Esophagus squamous epithelium (tissue), 4 donors: Measurements from ENCODE around the gene ALPK1.

Source experiments
- CTCF ChIP-seq, 6 experiments: fragments of 450-650 bp in 4 of 6; fragments of 200-600 bp in 2 of 6; sonication (generic) in 2 of 6; IDR thresholded peaks; one replicate each; pipeline ENCODE4 v1.5.1; 2016 to 2019; ENCODE audit warnings: antibody characterized with exemption in 6 of 6, mild to moderate bottlenecking in 4 of 6, moderate library complexity in 4 of 6
- POLR2A ChIP-seq, 4 donors: fragments of 450-650 bp; IDR thresholded peaks; one replicate each; pipeline ENCODE4 v1.6.1; 2017; ENCODE audit warnings: antibody characterized with exemption in 4 of 4, mild to moderate bottlenecking in 4 of 4, moderate library complexity in 3 of 4

- TF ChIP-seq CTCF (IDR thresholded peaks at IDR 0.05) (no peak), POLR2A (IDR thresholded peaks at IDR 0.05) (no peak)
Measured at GRCh38 chr4:112328734-112329130, 31.6 kb downstream of the ALPK1 start.
